H1 (cell line): ENCODE results near the gene GNA12. TPM values are rescaled to one million over a fixed set of nuclear protein-coding genes. Genes with fewer than 3 reads are reported as not detected.

Source experiments
- CTCF ChIA-PET: fragments of 300-600 bp; sonication (Branson Sonifier 250); formaldehyde crosslinking; loops from one replicate; lab custom pipeline; 2021; ENCODE audit not compliant: partially characterized antibody; lab: Charles Lee
- POLR2A ChIA-PET: fragments of 300-600 bp; sonication (Branson Sonifier 250); formaldehyde crosslinking; loops from one replicate; lab custom pipeline; 2021; ENCODE audit warnings: inconsistent platforms; ENCODE audit not compliant: partially characterized antibody; lab: Charles Lee
- DNase-seq, 2 experiments: peaks; one replicate each; pipeline versions ENCODE4 v3.0.0 to v3.0.0-alpha.2; 2010 to 2022; ENCODE audit warnings: low spot score in 2 of 2, low read depth in 1 of 2, mixed read lengths in 1 of 2
- FAIRE-seq: peaks from 2 replicates; lab custom pipeline; 2011; peaks lifted over from hg19 to GRCh38; lab: Jason Lieb, UNC
- H2AFZ ChIP-seq: 2 replicates; pipeline ENCODE4 v1.8.1; 2012; ENCODE audit warnings: low read length, inconsistent platforms
- H2AK5ac ChIP-seq: 2 replicates; pipeline ENCODE4 v1.6.1; 2013; ENCODE audit warnings: low read depth, low read length
- H2BK120ac ChIP-seq: replicated peaks from 2 replicates; pipeline ENCODE3; 2013; ENCODE audit warnings: low read depth, low read length, inconsistent platforms
- H2BK12ac ChIP-seq: 2 replicates; pipeline ENCODE4 v1.6.1; 2013; ENCODE audit warnings: low read depth, low read length
- H2BK15ac ChIP-seq: 2 replicates; pipeline ENCODE4 v1.6.1; 2013; ENCODE audit warnings: low read length
- H2BK20ac ChIP-seq: 2 replicates; pipeline ENCODE4 v1.6.1; 2013; ENCODE audit warnings: low read length
- H2BK5ac ChIP-seq: 2 replicates; pipeline ENCODE4 v1.6.1; 2013; ENCODE audit warnings: low read depth, low read length
- H3K14ac ChIP-seq: 2 replicates; pipeline ENCODE4 v1.6.1; 2013; ENCODE audit warnings: inconsistent platforms; ENCODE audit not compliant: insufficient read length
- H3K18ac ChIP-seq: 2 replicates; pipeline ENCODE4 v1.6.1; 2013; ENCODE audit warnings: low read length; ENCODE audit errors: extremely low read depth
- H3K23ac ChIP-seq: 2 replicates; pipeline ENCODE4 v1.6.1; 2013; ENCODE audit warnings: inconsistent platforms; ENCODE audit not compliant: insufficient read length
- H3K23me2 ChIP-seq: 2 replicates; pipeline ENCODE4 v1.6.1; 2013; ENCODE audit warnings: low read depth, low read length
- H3K27ac ChIP-seq: 2 replicates; pipeline ENCODE4 v1.6.1; 2011; ENCODE audit warnings: low read depth, low read length, inconsistent platforms
- H3K27me3 ChIP-seq, 4 experiments: replicated peaks in 1 of 4; 1 replicate in 1 of 4; 2 replicates in 3 of 4; pipeline versions ENCODE4 v1.6.1 to v1.8.1; 2011 to 2013; ENCODE audit warnings: low read length in 3 of 4, mild to moderate bottlenecking in 3 of 4, inconsistent platforms in 2 of 4, mixed read lengths in 2 of 4, moderate library complexity in 1 of 4; ENCODE audit not compliant: control insufficient read depth in 3 of 4, insufficient read depth in 3 of 4; ENCODE audit errors: extremely low read depth in 1 of 4
- H3K36me3 ChIP-seq, 4 experiments: 2 replicates each; pipeline versions ENCODE4 v1.6.1 to v1.8.1; 2011 to 2013; ENCODE audit warnings: mild to moderate bottlenecking in 4 of 4, low read length in 3 of 4, moderate library complexity in 2 of 4, control low read depth in 1 of 4, inconsistent platforms in 1 of 4; ENCODE audit not compliant: insufficient read depth in 4 of 4, control insufficient read depth in 2 of 4
- H3K4ac ChIP-seq: replicated peaks from 2 replicates; pipeline ENCODE3; 2013; ENCODE audit warnings: low read length, low read depth, mixed read lengths, inconsistent platforms; ENCODE audit not compliant: insufficient read length
- H3K4me1 ChIP-seq, 4 experiments: replicated peaks in 1 of 4; 1 replicate in 1 of 4; 2 replicates in 3 of 4; pipeline versions ENCODE4 v1.6.1 to v1.8.1; 2011 to 2013; ENCODE audit warnings: low read length in 3 of 4, inconsistent platforms in 2 of 4, mixed read lengths in 1 of 4; ENCODE audit not compliant: insufficient read depth in 4 of 4, control insufficient read depth in 3 of 4
- H3K4me2 ChIP-seq, 2 experiments: 2 replicates each; pipeline versions ENCODE4 v1.6.1 to v1.8.1; 2011 to 2013; ENCODE audit warnings: low read depth in 2 of 2, low read length in 2 of 2, control low read depth in 1 of 2, inconsistent platforms in 1 of 2, mild to moderate bottlenecking in 1 of 2; ENCODE audit not compliant: insufficient read depth in 1 of 2
- H3K4me3 ChIP-seq, 4 experiments: fragments of 200-600, 300-600 bp in 1 of 4; sonication (generic), shearing (Covaris generic), sonication (Bioruptor Twin) in 1 of 4; 2 replicates each; pipeline versions ENCODE4 v1.5.1 to v1.8.1; 2011 to 2016; ENCODE audit warnings: low read length in 4 of 4, low read depth in 3 of 4, control low read depth in 2 of 4, inconsistent platforms in 2 of 4, mild to moderate bottlenecking in 2 of 4, mixed read lengths in 1 of 4, moderate library complexity in 1 of 4; ENCODE audit not compliant: insufficient read depth in 2 of 4; ENCODE audit errors: extremely low read depth in 1 of 4
- H3K56ac ChIP-seq: replicated peaks from 2 replicates; pipeline ENCODE3; 2013; ENCODE audit warnings: low read depth, mild to moderate bottlenecking, mixed read lengths, low read length, inconsistent platforms; ENCODE audit not compliant: insufficient read length
- H3K79me1 ChIP-seq: 2 replicates; pipeline ENCODE4 v1.6.1; 2013; ENCODE audit warnings: low read depth, low read length, control low read depth
- H3K79me2 ChIP-seq, 2 experiments: 2 replicates each; pipeline versions ENCODE4 v1.6.1 to v1.8.1; 2012 to 2013; ENCODE audit warnings: low read length in 2 of 2, mild to moderate bottlenecking in 2 of 2, inconsistent platforms in 1 of 2; ENCODE audit not compliant: insufficient read depth in 2 of 2, control insufficient read depth in 1 of 2
- H3K9ac ChIP-seq, 4 experiments: replicated peaks in 1 of 4; 1 replicate in 1 of 4; 2 replicates in 3 of 4; pipeline versions ENCODE4 v1.6.1 to v1.8.1; 2011 to 2013; ENCODE audit warnings: low read depth in 3 of 4, low read length in 3 of 4, control low read depth in 2 of 4, mild to moderate bottlenecking in 2 of 4, moderate library complexity in 2 of 4, inconsistent platforms in 1 of 4; ENCODE audit errors: extremely low read depth in 1 of 4
- H3K9me3 ChIP-seq, 2 experiments: 2 replicates each; pipeline versions ENCODE4 v1.6.1 to v1.8.1; 2012 to 2013; ENCODE audit warnings: mild to moderate bottlenecking in 2 of 2, moderate library complexity in 2 of 2, control low read depth in 1 of 2, inconsistent platforms in 1 of 2, low read depth in 1 of 2, low read length in 1 of 2, mixed read lengths in 1 of 2; ENCODE audit not compliant: insufficient read depth in 2 of 2
- H4K20me1 ChIP-seq, 2 experiments: replicated peaks in 1 of 2; 2 replicates each; pipeline versions ENCODE3 to v1.8.1; 2011 to 2013; ENCODE audit warnings: inconsistent platforms in 2 of 2, low read length in 2 of 2, mild to moderate bottlenecking in 1 of 2; ENCODE audit not compliant: insufficient read depth in 2 of 2, control insufficient read depth in 1 of 2
- H4K5ac ChIP-seq: 2 replicates; pipeline ENCODE4 v1.6.1; 2013; ENCODE audit warnings: low read length, low read depth, mixed read lengths, inconsistent platforms; ENCODE audit not compliant: insufficient read length
- H4K8ac ChIP-seq: 2 replicates; pipeline ENCODE4 v1.8.0; 2013; ENCODE audit warnings: mild to moderate bottlenecking, moderate library complexity, low read length, inconsistent platforms; ENCODE audit not compliant: insufficient read depth; ENCODE audit errors: extremely low read depth
- H4K91ac ChIP-seq: replicated peaks from 2 replicates; pipeline ENCODE3; 2013; ENCODE audit warnings: low read length, mixed read lengths, inconsistent platforms; ENCODE audit not compliant: insufficient read length
- GABPA ChIP-seq: IDR thresholded peaks from 2 replicates; pipeline ENCODE4 v1.6.1; 2011; ENCODE audit warnings: mild to moderate bottlenecking, low read length, moderate library complexity, borderline replicate concordance; ENCODE audit not compliant: insufficient read depth
- KDM4A ChIP-seq: IDR thresholded peaks from one replicate; pipeline ENCODE4 v1.7.1; 2012; ENCODE audit warnings: low read depth, mild to moderate bottlenecking, moderate library complexity, low read length, inconsistent platforms; ENCODE audit not compliant: severe bottlenecking
- KDM5A ChIP-seq: fragments of 200-600 bp; IDR thresholded peaks from 2 replicates; pipeline ENCODE4 v1.7.1; 2012; ENCODE audit warnings: mild to moderate bottlenecking, low read length, inconsistent platforms, mixed read lengths
- NRF1 ChIP-seq: IDR thresholded peaks from 2 replicates; pipeline ENCODE4 v1.6.1; 2011; ENCODE audit warnings: mild to moderate bottlenecking, low read depth, low read length, improper control_type of control experiment
- RXRA ChIP-seq: IDR thresholded peaks from 2 replicates; pipeline ENCODE4 v1.6.1; 2011; ENCODE audit warnings: low read depth, mild to moderate bottlenecking, low read length, moderate library complexity; ENCODE audit not compliant: insufficient read depth
- SIRT6 ChIP-seq: IDR thresholded peaks from one replicate; pipeline ENCODE4 v1.7.1; 2012; ENCODE audit warnings: low read length, inconsistent platforms
- SP1 ChIP-seq: IDR thresholded peaks from 2 replicates; pipeline ENCODE4 v1.6.1; 2011; ENCODE audit warnings: low read depth, low read length
- SP4 ChIP-seq: IDR thresholded peaks from 2 replicates; pipeline ENCODE4 v1.6.1; 2012; ENCODE audit warnings: low read length, inconsistent platforms
- TAF1 ChIP-seq: IDR thresholded peaks from 2 replicates; pipeline ENCODE4 v1.6.1; 2011; ENCODE audit warnings: mild to moderate bottlenecking, low read depth, low read length
- WGBS, 2 experiments: shearing (Covaris generic) in 1 of 2; methylation state at CpG; one replicate each; pipeline versions ENCODE4 v1.1.6 to v1.1.7; 2013 to 2015; ENCODE audit warnings: low lambda C conversion rate in 2 of 2, mixed read lengths in 2 of 2, inconsistent platforms in 1 of 2, low coverage in 1 of 2, missing lambda C conversion rate in 1 of 2; ENCODE audit not compliant: insufficient replicate concordance in 2 of 2, insufficient coverage in 1 of 2, insufficient read length in 1 of 2; ENCODE audit errors: extremely low coverage in 1 of 2, missing lambda C conversion rate in 1 of 2; 5-methylcytosine and 5-hydroxymethylcytosine counted together
- polyA plus RNA-seq, 7 experiments: library from polyadenylated mRNA; depleted of rRNA in 3 of 7; stranded (reverse) in 5 of 7; unstranded in 2 of 7; fragments of >200 nt in 5 of 7; fragments of 200-250 nt in 2 of 7; gene quantifications; 1 replicate in 5 of 7; 2 replicates in 1 of 7; 4 replicates in 1 of 7; pipeline versions ENCODE4 v1.2.1 to v1.2.3, GENCODE V29; 2011 to 2013; ENCODE audit warnings: missing spikeins in 2 of 7, mixed read lengths in 2 of 7
- total RNA-seq: library from RNA; stranded (reverse); fragmentation: NEBNext Ultra II Directional; extraction: Animal tissue kit (Norgen Biotek cat#: 25700); gene quantifications from 2 replicates; pipeline ENCODE4 v1.2.1, GENCODE V29; 2021

GNA12 gene
- total and polyA plus RNA-seq, 2 of the 8 experiments (the other 6 are each of a cell fraction or from before 2014, with no cell fraction given) = 96.5 to 109 TPM

DNA sequence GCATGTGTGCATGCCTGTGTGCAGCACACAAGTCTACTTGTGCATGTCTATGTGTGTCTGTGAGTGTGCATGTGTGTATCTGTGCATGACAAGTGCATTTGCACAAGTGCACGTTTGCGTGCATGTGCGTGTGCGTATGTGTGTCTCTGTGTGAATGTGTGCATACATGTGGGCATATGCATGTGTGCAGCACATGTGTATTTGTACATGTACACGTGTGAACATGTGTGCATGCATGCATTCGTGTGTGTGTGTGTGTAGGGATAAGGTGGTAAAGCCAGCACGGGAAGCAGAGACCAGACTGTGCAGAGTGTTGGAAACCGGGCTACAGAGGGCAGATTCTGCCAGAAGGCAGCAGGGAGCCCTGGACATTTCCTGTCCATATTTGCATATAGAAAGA lies 35.9 kb upstream of the GNA12 start:
- peak overlapping the region; percentile 28; the same call in 1 of the 2 replicates for H2BK5ac ChIP-seq
- no peak overlapping the region; the same call in 1 of the 2 replicates for H4K8ac ChIP-seq
- peak overlapping the region; percentile 16; the same call in 1 of the 2 replicates for H3K18ac ChIP-seq
- ChIA-PET CTCF (no interaction called here), POLR2A (interaction anchor here (1.6 kb wide), 1 partner anchor 8 kb away, joined by 4 read pairs; no protein-coding TSS in a partner anchor)
- peak overlapping the region; percentile 91 for H3K4ac ChIP-seq
- no peaks in the 10 kb centered on the region for H3K27me3 ChIP-seq
- H3K9me3 ChIP-seq = no peaks in the 10 kb centered on the region
- no peaks in the 10 kb centered on the region for H3K36me3 ChIP-seq
- H3K23me2 ChIP-seq = no peaks in the 10 kb centered on the region
- no peak overlapping the region for H3K27ac ChIP-seq
- H2BK20ac ChIP-seq = no peak overlapping the region
- no peak overlapping the region; the same call in 1 of the 2 replicates for H2BK12ac ChIP-seq
- TF ChIP-seq SP1 (no peak), SP4 (no peak), NRF1 (no peak), RXRA (no peak), GABPA (no peak), SIRT6 (no peak), KDM5A (no peak), TAF1 (no peak), KDM4A (no peak)
- H3K79me1 ChIP-seq = no peaks in the 10 kb centered on the region
- peaks cover 0 to 27% (median 15%) of the 10 kb centered on the region in 4 experiments; a peak in 6 of 7 replicates for H3K4me1 ChIP-seq
- peak overlapping the region in 1 of 4 experiments; percentile 9; a peak in 1 of 7 replicates for H3K9ac ChIP-seq
- H3K79me2 ChIP-seq = no peaks in the 10 kb centered on the region
- H4K91ac ChIP-seq = peak overlapping the region; percentile 85
- DNase-seq = no peak
- peak overlapping the region; percentile 47 for H4K5ac ChIP-seq
- H3K4me3 ChIP-seq = no peak overlapping the region
- no peak overlapping the region for H3K4me2 ChIP-seq
- FAIRE-seq = no peak
- H2AFZ ChIP-seq = no peak overlapping the region
- H4K20me1 ChIP-seq = peaks cover 0 to 4% of the 10 kb centered on the region in 2 experiments
- H2BK15ac ChIP-seq = peak overlapping the region; percentile 8; the same call in 1 of the 2 replicates
- 90% methylated on average over 8 of the region's 8 CpGs; no CpG with 5 or more reads in 1 of the 2 experiments for WGBS, 2 experiments
- no peak overlapping the region for H3K14ac ChIP-seq
- no peak overlapping the region for H3K56ac ChIP-seq
- H2BK120ac ChIP-seq = peak overlapping the region; percentile 17
- no peak overlapping the region; the same call in 1 of the 2 replicates for H2AK5ac ChIP-seq
- peak overlapping the region; percentile 83 for H3K23ac ChIP-seq
